Measurements from ENCODE around the gene BAMBI. TPM values are rescaled to one million over a fixed set of nuclear protein-coding genes. Genes with fewer than 3 reads are reported as not detected.

Gene BAMBI
- polyA plus RNA-seq, 3 donors: 0.08 to 1.3 (median 0.09) TPM

- no peak overlapping the region for H3K4me3 Mint-ChIP-seq
- no peak overlapping the region for H3K27ac ChIP-seq (ENCODE audit: low read depth in 1 of 2, low read length in 2 of 2)
- no peaks in the 10 kb centered on the region for H3K79me2 ChIP-seq (ENCODE audit: insufficient read depth, low read length)
- no peak overlapping the region for H3K9ac ChIP-seq (ENCODE audit: insufficient read depth, low read length, poor library complexity, severe bottlenecking)
- peaks cover 0 to 12% (median 2%) of the 10 kb centered on the region in 7 donors for H3K9me3 Mint-ChIP-seq
- no peak overlapping the region for H3K4me2 ChIP-seq (replicated peaks; ENCODE audit: extremely low read depth, low read length, poor library complexity, severe bottlenecking)
- no peak for DNase-seq
- H3K27ac Mint-ChIP-seq: no peak overlapping the region
- H3K9me3 ChIP-seq (replicated peaks in 1 of 2; ENCODE audit: control insufficient read depth in 1 of 2, insufficient read depth in 1 of 2, low read length in 2 of 2): no peaks in the 10 kb centered on the region
- H3K4me1 ChIP-seq (ENCODE audit: control insufficient read depth in 1 of 2, insufficient read depth in 2 of 2, low read length in 2 of 2): no peaks in the 10 kb centered on the region
- no peaks in the 10 kb centered on the region for H3K27me3 ChIP-seq (ENCODE audit: control insufficient read depth in 2 of 2, insufficient read depth in 2 of 2, low read length in 2 of 2)
- no peaks in the 10 kb centered on the region for H3K36me3 Mint-ChIP-seq
- 100% methylated on average over 4 of the region's 6 CpGs for WGBS (ENCODE audit: insufficient coverage)
- peaks cover 8 to 19% (median 8%) of the 10 kb centered on the region in 3 donors for H3K27me3 Mint-ChIP-seq (ENCODE audit: low read depth in 3 of 3)
- no peaks in the 10 kb centered on the region for H4K20me1 ChIP-seq (ENCODE audit: insufficient read depth, low read length)
- TF ChIP-seq, protein P1, sequence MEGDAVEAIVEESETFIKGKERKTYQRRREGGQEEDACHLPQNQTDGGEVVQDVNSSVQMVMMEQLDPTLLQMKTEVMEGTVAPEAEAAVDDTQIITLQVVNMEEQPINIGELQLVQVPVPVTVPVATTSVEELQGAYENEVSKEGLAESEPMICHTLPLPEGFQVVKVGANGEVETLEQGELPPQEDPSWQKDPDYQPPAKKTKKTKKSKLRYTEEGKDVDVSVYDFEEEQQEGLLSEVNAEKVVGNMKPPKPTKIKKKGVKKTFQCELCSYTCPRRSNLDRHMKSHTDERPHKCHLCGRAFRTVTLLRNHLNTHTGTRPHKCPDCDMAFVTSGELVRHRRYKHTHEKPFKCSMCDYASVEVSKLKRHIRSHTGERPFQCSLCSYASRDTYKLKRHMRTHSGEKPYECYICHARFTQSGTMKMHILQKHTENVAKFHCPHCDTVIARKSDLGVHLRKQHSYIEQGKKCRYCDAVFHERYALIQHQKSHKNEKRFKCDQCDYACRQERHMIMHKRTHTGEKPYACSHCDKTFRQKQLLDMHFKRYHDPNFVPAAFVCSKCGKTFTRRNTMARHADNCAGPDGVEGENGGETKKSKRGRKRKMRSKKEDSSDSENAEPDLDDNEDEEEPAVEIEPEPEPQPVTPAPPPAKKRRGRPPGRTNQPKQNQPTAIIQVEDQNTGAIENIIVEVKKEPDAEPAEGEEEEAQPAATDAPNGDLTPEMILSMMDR (IDR thresholded peaks at IDR 0.05): no peak
- H3K4me3 ChIP-seq (replicated peaks in 1 of 3; ENCODE audit: low read depth in 2 of 3, low read length in 3 of 3): no peak overlapping the region
- intact Hi-C loops (cut with micrococcal nuclease): no loop called here
- H3K36me3 ChIP-seq (replicated peaks in 1 of 2; ENCODE audit: control insufficient read depth in 1 of 2, insufficient read depth in 2 of 2, low read length in 2 of 2): no peaks in the 10 kb centered on the region
- no peak overlapping the region for H2AFZ ChIP-seq (ENCODE audit: insufficient read depth, low read depth, low read length, poor library complexity, severe bottlenecking)
- H3K4me1 Mint-ChIP-seq: no peaks in the 10 kb centered on the region
Observed at GRCh38 chr10:28633750-28634149, 43.6 kb upstream of the BAMBI start.

DNA sequence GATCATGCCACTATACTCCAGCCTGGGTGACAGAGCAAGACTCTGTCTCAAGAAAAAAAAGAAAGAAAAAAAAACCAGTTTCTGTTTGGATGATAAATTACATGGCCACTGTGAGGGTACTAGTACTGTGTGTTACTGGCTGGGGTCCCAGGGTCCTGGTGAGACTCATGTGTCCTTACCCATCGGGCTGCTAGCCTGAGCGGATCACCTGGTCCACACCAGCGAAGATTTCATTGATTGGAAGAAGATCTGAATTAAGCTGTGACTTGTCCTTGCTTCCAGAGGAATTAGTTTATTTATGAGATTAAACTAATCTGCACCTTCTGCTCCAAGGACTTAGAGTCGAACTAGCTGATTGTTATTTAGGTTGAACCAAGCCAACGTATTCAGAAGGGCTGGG lies 40.0 kb upstream of the BAMBI start:
- H3K27me3 ChIP-seq (ENCODE audit: control insufficient read depth in 2 of 2, insufficient read depth in 2 of 2, low read length in 2 of 2): no peaks in the 10 kb centered on the region
- no peak overlapping the region for H2AFZ ChIP-seq (ENCODE audit: insufficient read depth, low read depth, low read length, poor library complexity, severe bottlenecking)
- H3K36me3 ChIP-seq (replicated peaks in 1 of 2; ENCODE audit: control insufficient read depth in 1 of 2, insufficient read depth in 2 of 2, low read length in 2 of 2): no peaks in the 10 kb centered on the region
- H4K20me1 ChIP-seq (ENCODE audit: insufficient read depth, low read length): no peaks in the 10 kb centered on the region
- Mint-ChIP-seq H3K4me3 (no peak overlapping the region), H3K27ac (peak overlapping the region in 1 of 7 donors; percentile 63), H3K4me1 (no peaks in the 10 kb centered on the region), H3K9me3 (peaks cover 0 to 10% (median 1%) of the 10 kb centered on the region in 7 donors), H3K36me3 (no peaks in the 10 kb centered on the region), H3K27me3 (ENCODE audit: low read depth in 3 of 3) (peaks cover 2 to 14% (median 11%) of the 10 kb centered on the region in 3 donors)
- no peak overlapping the region for H3K27ac ChIP-seq (ENCODE audit: low read depth in 1 of 2, low read length in 2 of 2)
- H3K9ac ChIP-seq (ENCODE audit: insufficient read depth, low read length, poor library complexity, severe bottlenecking): no peak overlapping the region
- intact Hi-C loops (cut with micrococcal nuclease): no loop called here
- WGBS (ENCODE audit: insufficient coverage): 93% methylated on average over 4 of the region's 5 CpGs
- no peaks in the 10 kb centered on the region for H3K79me2 ChIP-seq (ENCODE audit: insufficient read depth, low read length)
- no peaks in the 10 kb centered on the region for H3K4me1 ChIP-seq (ENCODE audit: control insufficient read depth in 1 of 2, insufficient read depth in 2 of 2, low read length in 2 of 2)
- no peak overlapping the region for H3K4me3 ChIP-seq (replicated peaks in 1 of 3; ENCODE audit: low read depth in 2 of 3, low read length in 3 of 3)
- no peak for DNase-seq
- H3K4me2 ChIP-seq (replicated peaks; ENCODE audit: extremely low read depth, low read length, poor library complexity, severe bottlenecking): no peak overlapping the region
- TF ChIP-seq, protein P1 (IDR thresholded peaks at IDR 0.05): no peak
- no peaks in the 10 kb centered on the region for H3K9me3 ChIP-seq (replicated peaks in 1 of 2; ENCODE audit: control insufficient read depth in 1 of 2, insufficient read depth in 1 of 2, low read length in 2 of 2)

All from CD14-positive monocyte (primary cell).